DOHH2 (cell line): ENCODE data around the gene DCLK1.

Source experiments
- H3F3A ChIP-seq: fragments of 200-600 bp; sonication (generic), shearing (Covaris generic); 2 replicates; pipeline ENCODE4 v1.6.0; 2016; ENCODE audit warnings: antibody characterized with exemption, mild to moderate bottlenecking; ENCODE audit not compliant: control insufficient read depth, insufficient read depth
- H3K27ac ChIP-seq: fragments of 200-600 bp; sonication (generic); 2 replicates; pipeline ENCODE4 v1.5.1; 2014; ENCODE audit warnings: low read depth, mild to moderate bottlenecking, low read length, moderate library complexity
- H3K27me3 ChIP-seq: fragments of 200-600 bp; sonication (generic); 2 replicates; pipeline ENCODE4 v1.6.1; 2014; ENCODE audit warnings: mild to moderate bottlenecking, low read length, mixed read lengths; ENCODE audit not compliant: control insufficient read depth
- H3K36me3 ChIP-seq: fragments of 200-600 bp; sonication (generic); 2 replicates; pipeline ENCODE4 v1.6.1; 2014; ENCODE audit warnings: mild to moderate bottlenecking, low read length, moderate library complexity, mixed read lengths; ENCODE audit not compliant: control insufficient read depth
- H3K4me1 ChIP-seq: fragments of 200-600 bp; sonication (generic); 2 replicates; pipeline ENCODE4 v1.6.1; 2014; ENCODE audit warnings: mild to moderate bottlenecking, low read length, mixed read lengths; ENCODE audit not compliant: control insufficient read depth
- H3K4me2 ChIP-seq: fragments of 200-600 bp; sonication (generic); 2 replicates; pipeline ENCODE4 v1.6.0; 2014; ENCODE audit warnings: mild to moderate bottlenecking, low read length, moderate library complexity
- H3K4me3 ChIP-seq: fragments of 200-600 bp; sonication (generic); 2 replicates; pipeline ENCODE4 v1.5.1; 2014; ENCODE audit warnings: mild to moderate bottlenecking, low read length, mixed read lengths
- H3K79me2 ChIP-seq: fragments of 200-600 bp; sonication (generic); 2 replicates; pipeline ENCODE4 v1.6.1; 2014; ENCODE audit warnings: mild to moderate bottlenecking, low read length, mixed read lengths; ENCODE audit not compliant: control insufficient read depth
- H3K9me2 ChIP-seq: fragments of 200-600 bp; sonication (generic); replicated peaks from 2 replicates; pipeline ENCODE4 v1.6.1; 2014; ENCODE audit warnings: mild to moderate bottlenecking, low read length, mixed read lengths; ENCODE audit not compliant: control insufficient read depth
- H3K9me3 ChIP-seq: fragments of 200-600 bp; sonication (generic); 2 replicates; pipeline ENCODE4 v1.6.1; 2014; ENCODE audit warnings: antibody characterized with exemption, low read length, mixed read lengths; ENCODE audit not compliant: control insufficient read depth, insufficient read depth
- H4K20me1 ChIP-seq: fragments of 200-600 bp; sonication (generic); 2 replicates; pipeline ENCODE4 v1.6.0; 2014; ENCODE audit warnings: low read depth, mild to moderate bottlenecking, antibody characterized with exemption, low read length, moderate library complexity; ENCODE audit not compliant: control insufficient read depth, insufficient read depth
- CTCF ChIP-seq: fragments of 200-600 bp; sonication (generic); IDR thresholded peaks from one replicate; pipeline ENCODE4 v1.5.1; 2014; ENCODE audit warnings: antibody characterized with exemption, mild to moderate bottlenecking, low read depth, low read length; ENCODE audit not compliant: poor library complexity, severe bottlenecking
- EZH2phosphoT487 ChIP-seq: fragments of 200-600 bp; sonication (generic); IDR thresholded peaks from 2 replicates; pipeline ENCODE4 v1.6.1; 2017; ENCODE audit warnings: borderline replicate concordance, mild to moderate bottlenecking, antibody characterized with exemption, low read length, moderate library complexity, mixed read lengths

DCLK1 gene

GRCh38 chr13:35886332-35887114 lies 244.7 kb downstream of the DCLK1 start:
- Histone ChIP-seq H3F3A (no peaks in the 10 kb centered on the region), H3K27ac (no peak overlapping the region), H3K4me1 (no peaks in the 10 kb centered on the region), H3K27me3 (no peaks in the 10 kb centered on the region), H3K79me2 (no peaks in the 10 kb centered on the region), H3K4me3 (no peak overlapping the region), H3K4me2 (no peak overlapping the region), H3K9me2 (no peaks in the 10 kb centered on the region), H3K9me3 (no peaks in the 10 kb centered on the region), H4K20me1 (no peaks in the 10 kb centered on the region), H3K36me3 (no peaks in the 10 kb centered on the region)
- TF ChIP-seq CTCF (no peak), EZH2phosphoT487 (no peak)

GRCh38 chr13:35884211-35884760 lies 246.9 kb downstream of the DCLK1 start:
- H3K27ac ChIP-seq: no peak overlapping the region
- H3F3A ChIP-seq: no peaks in the 10 kb centered on the region
- no peaks in the 10 kb centered on the region for H3K4me1 ChIP-seq
- H3K4me3 ChIP-seq: no peak overlapping the region
- no peaks in the 10 kb centered on the region for H4K20me1 ChIP-seq
- H3K9me2 ChIP-seq: no peaks in the 10 kb centered on the region
- no peaks in the 10 kb centered on the region for H3K79me2 ChIP-seq
- H3K9me3 ChIP-seq: no peaks in the 10 kb centered on the region
- no peak overlapping the region for H3K4me2 ChIP-seq
- no peak for TF ChIP-seq CTCF
- TF ChIP-seq EZH2phosphoT487: no peak
- H3K36me3 ChIP-seq: no peaks in the 10 kb centered on the region
- H3K27me3 ChIP-seq: no peaks in the 10 kb centered on the region

- Histone ChIP-seq H3K4me2 (no peak overlapping the region), H3K9me2 (no peaks in the 10 kb centered on the region), H3K4me3 (no peak overlapping the region), H3K36me3 (no peaks in the 10 kb centered on the region), H3F3A (no peaks in the 10 kb centered on the region), H3K79me2 (no peaks in the 10 kb centered on the region), H4K20me1 (no peaks in the 10 kb centered on the region), H3K27me3 (no peaks in the 10 kb centered on the region), H3K9me3 (no peaks in the 10 kb centered on the region), H3K4me1 (no peaks in the 10 kb centered on the region), H3K27ac (no peak overlapping the region)
- TF ChIP-seq CTCF (no peak), EZH2phosphoT487 (no peak)
Observed at GRCh38 chr13:35882722-35883497, 248.3 kb downstream of the DCLK1 start.
